GM21619 (cell line): ENCODE results near the gene DLGAP1.
"Not testable (repeated sequence)": the region's sequence is repeated elsewhere in the genome, so short reads cannot be mapped to it uniquely, and the experiment has no call there.

Source experiments
- ATAC-seq: cut with Tn5 transposase; IDR thresholded peaks from one replicate; pipeline ENCODE4 v1.9.1; 2021; ENCODE audit not compliant: unreplicated experiment

The DLGAP1 gene

GRCh38 chr18:4391859-4392258 is 63.2 kb downstream of the DLGAP1 start:
- ATAC-seq, result no peak

- ATAC-seq, result no peak
Measured at GRCh38 chr18:4385876-4386275, 69.2 kb downstream of the DLGAP1 start.

- no peak for ATAC-seq
Measured at GRCh38 chr18:4384932-4385331, 70.2 kb downstream of the DLGAP1 start.

- no peak for ATAC-seq
Measured at GRCh38 chr18:4374564-4374963, 80.5 kb downstream of the DLGAP1 start.

GRCh38 chr18:4369705-4370104 is 85.4 kb downstream of the DLGAP1 start:
- ATAC-seq, result no peak

- ATAC-seq, result no peak
Measured at GRCh38 chr18:4360221-4360715, 94.8 kb downstream of the DLGAP1 start.

GRCh38 chr18:4358618-4359017 is 96.5 kb downstream of the DLGAP1 start:
- no peak for ATAC-seq

GRCh38 chr18:4357579-4357978 is 97.5 kb downstream of the DLGAP1 start:
- ATAC-seq, result no peak

GRCh38 chr18:4356929-4357328 is 98.2 kb downstream of the DLGAP1 start:
- ATAC-seq, result no peak

GRCh38 chr18:4353853-4354418 is 101.2 kb downstream of the DLGAP1 start:
- ATAC-seq, result no peak

- no peak for ATAC-seq
Measured at GRCh38 chr18:4352746-4353551, 102.2 kb downstream of the DLGAP1 start.

- no peak for ATAC-seq
Measured at GRCh38 chr18:4351005-4351404, 104.1 kb downstream of the DLGAP1 start.

- ATAC-seq, result no peak
Measured at GRCh38 chr18:4335386-4335785, 119.7 kb downstream of the DLGAP1 start.

- ATAC-seq, result no peak
Measured at GRCh38 chr18:4333043-4333442, 122.1 kb downstream of the DLGAP1 start.

GRCh38 chr18:4319738-4320677 is 135.1 kb downstream of the DLGAP1 start:
- peak; percentile 58 for ATAC-seq

GRCh38 chr18:4318311-4318710 is 136.8 kb downstream of the DLGAP1 start:
- no peak for ATAC-seq

- ATAC-seq, result not testable (repeated sequence)
Measured at GRCh38 chr18:4311945-4312344, 143.2 kb downstream of the DLGAP1 start.

GRCh38 chr18:4311136-4311535 is 144.0 kb downstream of the DLGAP1 start:
- no peak for ATAC-seq

GRCh38 chr18:4309227-4309626 is 145.9 kb downstream of the DLGAP1 start:
- no peak for ATAC-seq

- no peak for ATAC-seq
Measured at GRCh38 chr18:4308576-4308975, 146.5 kb downstream of the DLGAP1 start.

- no peak for ATAC-seq
Measured at GRCh38 chr18:4299395-4299794, 155.7 kb downstream of the DLGAP1 start.
